ENCODE measurements around the gene KIF14. TPM values are rescaled to one million over a fixed set of nuclear protein-coding genes. Genes with fewer than 3 reads are reported as not detected.

Gene KIF14
- total and polyA plus RNA-seq, 2 experiments from 2014 or later, result 13.3 to 23.2 TPM

DNA sequence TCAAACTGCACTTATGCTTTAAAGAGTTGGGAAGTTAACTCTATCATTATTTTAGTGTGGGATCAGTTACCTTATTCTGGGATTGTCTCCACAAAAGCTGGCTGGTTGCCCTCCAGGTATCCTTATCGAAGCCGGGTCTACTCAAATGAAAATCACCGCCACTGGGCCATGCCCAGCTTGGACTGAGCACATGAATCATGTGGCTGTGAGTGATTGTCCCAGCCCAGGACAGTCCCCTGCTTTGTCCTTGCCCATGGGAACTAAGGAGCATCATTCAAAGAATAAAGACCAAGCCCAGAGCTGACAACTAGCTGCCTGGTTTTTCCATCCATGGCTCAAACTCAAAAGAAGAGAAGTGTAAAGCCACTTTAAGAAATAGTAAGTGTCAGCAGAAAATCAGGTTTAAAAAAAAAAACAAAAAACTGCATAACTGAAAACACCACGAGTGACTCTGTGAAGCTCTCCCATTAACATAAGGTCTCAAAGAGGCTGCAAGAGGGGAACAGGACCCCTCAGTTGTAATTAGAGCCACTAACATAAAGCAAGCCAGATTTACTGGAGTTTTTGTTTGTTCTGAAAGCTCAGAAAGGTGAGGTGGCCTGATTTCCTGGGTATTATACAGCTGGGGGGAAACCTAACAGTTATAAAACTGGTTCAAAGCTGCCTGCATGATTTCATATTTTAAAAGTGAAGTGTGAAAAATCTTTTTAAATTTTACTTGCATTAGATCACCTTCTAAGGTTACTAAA, 91.5 kb downstream of the KIF14 start (continued):
- TF ChIP-seq ETS1 (IDR thresholded peaks at IDR 0.05) (no peak), EZH2phosphoT487 (IDR thresholded peaks at IDR 0.05; ENCODE audit: unreplicated experiment) (no peak), STAT1 (IDR thresholded peaks at IDR 0.05; ENCODE audit: unreplicated experiment) (no peak), ZNF114 (CRISPR knock-in tag; IDR thresholded peaks at IDR 0.05) (no peak), POLR2AphosphoS5 (IDR thresholded peaks at IDR 0.05; ENCODE audit: low read depth) (no peak)
- TF ChIP-seq, protein P1, sequence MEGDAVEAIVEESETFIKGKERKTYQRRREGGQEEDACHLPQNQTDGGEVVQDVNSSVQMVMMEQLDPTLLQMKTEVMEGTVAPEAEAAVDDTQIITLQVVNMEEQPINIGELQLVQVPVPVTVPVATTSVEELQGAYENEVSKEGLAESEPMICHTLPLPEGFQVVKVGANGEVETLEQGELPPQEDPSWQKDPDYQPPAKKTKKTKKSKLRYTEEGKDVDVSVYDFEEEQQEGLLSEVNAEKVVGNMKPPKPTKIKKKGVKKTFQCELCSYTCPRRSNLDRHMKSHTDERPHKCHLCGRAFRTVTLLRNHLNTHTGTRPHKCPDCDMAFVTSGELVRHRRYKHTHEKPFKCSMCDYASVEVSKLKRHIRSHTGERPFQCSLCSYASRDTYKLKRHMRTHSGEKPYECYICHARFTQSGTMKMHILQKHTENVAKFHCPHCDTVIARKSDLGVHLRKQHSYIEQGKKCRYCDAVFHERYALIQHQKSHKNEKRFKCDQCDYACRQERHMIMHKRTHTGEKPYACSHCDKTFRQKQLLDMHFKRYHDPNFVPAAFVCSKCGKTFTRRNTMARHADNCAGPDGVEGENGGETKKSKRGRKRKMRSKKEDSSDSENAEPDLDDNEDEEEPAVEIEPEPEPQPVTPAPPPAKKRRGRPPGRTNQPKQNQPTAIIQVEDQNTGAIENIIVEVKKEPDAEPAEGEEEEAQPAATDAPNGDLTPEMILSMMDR (conservative IDR thresholded peaks at IDR 0.05; ENCODE audit: low read depth in 2 of 2), result no peak
- TF ChIP-seq, protein P2, sequence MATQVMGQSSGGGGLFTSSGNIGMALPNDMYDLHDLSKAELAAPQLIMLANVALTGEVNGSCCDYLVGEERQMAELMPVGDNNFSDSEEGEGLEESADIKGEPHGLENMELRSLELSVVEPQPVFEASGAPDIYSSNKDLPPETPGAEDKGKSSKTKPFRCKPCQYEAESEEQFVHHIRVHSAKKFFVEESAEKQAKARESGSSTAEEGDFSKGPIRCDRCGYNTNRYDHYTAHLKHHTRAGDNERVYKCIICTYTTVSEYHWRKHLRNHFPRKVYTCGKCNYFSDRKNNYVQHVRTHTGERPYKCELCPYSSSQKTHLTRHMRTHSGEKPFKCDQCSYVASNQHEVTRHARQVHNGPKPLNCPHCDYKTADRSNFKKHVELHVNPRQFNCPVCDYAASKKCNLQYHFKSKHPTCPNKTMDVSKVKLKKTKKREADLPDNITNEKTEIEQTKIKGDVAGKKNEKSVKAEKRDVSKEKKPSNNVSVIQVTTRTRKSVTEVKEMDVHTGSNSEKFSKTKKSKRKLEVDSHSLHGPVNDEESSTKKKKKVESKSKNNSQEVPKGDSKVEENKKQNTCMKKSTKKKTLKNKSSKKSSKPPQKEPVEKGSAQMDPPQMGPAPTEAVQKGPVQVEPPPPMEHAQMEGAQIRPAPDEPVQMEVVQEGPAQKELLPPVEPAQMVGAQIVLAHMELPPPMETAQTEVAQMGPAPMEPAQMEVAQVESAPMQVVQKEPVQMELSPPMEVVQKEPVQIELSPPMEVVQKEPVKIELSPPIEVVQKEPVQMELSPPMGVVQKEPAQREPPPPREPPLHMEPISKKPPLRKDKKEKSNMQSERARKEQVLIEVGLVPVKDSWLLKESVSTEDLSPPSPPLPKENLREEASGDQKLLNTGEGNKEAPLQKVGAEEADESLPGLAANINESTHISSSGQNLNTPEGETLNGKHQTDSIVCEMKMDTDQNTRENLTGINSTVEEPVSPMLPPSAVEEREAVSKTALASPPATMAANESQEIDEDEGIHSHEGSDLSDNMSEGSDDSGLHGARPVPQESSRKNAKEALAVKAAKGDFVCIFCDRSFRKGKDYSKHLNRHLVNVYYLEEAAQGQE (IDR thresholded peaks at IDR 0.05; ENCODE audit: unreplicated experiment), result no peak

GRCh38 chr1:200527670-200528069, 92.9 kb downstream of the KIF14 start:
- no peaks in the 10 kb centered on the region for H3K36me3 Mint-ChIP-seq (ENCODE audit: low read depth)
- Histone ChIP-seq H3K4me2 (no peak overlapping the region), H3K27me3 (ENCODE audit: insufficient read depth) (no peaks in the 10 kb centered on the region)
- TF ChIP-seq POLR2AphosphoS5 (IDR thresholded peaks at IDR 0.05; ENCODE audit: low read depth) (no peak), NANOG (IDR thresholded peaks at IDR 0.05; ENCODE audit: borderline replicate concordance) (no peak), ZNF331 (CRISPR knock-in tag; IDR thresholded peaks at IDR 0.05; ENCODE audit: low read depth) (no peak), CREB1 (CRISPR knock-in tag; IDR thresholded peaks at IDR 0.05; ENCODE audit: low read depth) (no peak), EZH2 (IDR thresholded peaks at IDR 0.05; ENCODE audit: low read depth, unreplicated experiment) (no peak), ETS1 (IDR thresholded peaks at IDR 0.05) (no peak), ZNF114 (CRISPR knock-in tag; IDR thresholded peaks at IDR 0.05) (no peak), JUNB (IDR thresholded peaks at IDR 0.05; ENCODE audit: unreplicated experiment) (no peak)
- TF ChIP-seq, protein P2 (IDR thresholded peaks at IDR 0.05; ENCODE audit: unreplicated experiment), result no peak
- TF ChIP-seq, protein P1 (conservative IDR thresholded peaks at IDR 0.05; ENCODE audit: low read depth in 2 of 2), result no peak

More at GRCh38 chr1:200527670-200528069, 92.9 kb downstream of the KIF14 start:
- Histone ChIP-seq H3K79me2 (replicated peaks; ENCODE audit: insufficient read depth) (no peaks in the 10 kb centered on the region), H3K4me3 (no peak overlapping the region), H3K9me2 (ENCODE audit: insufficient read depth) (no peaks in the 10 kb centered on the region), H3F3A (replicated peaks; ENCODE audit: low read depth) (no peaks in the 10 kb centered on the region), H3K4me1 (ENCODE audit: insufficient read depth) (peaks cover 4% of the 10 kb centered on the region), H3K27ac (ENCODE audit: low read depth) (no peak overlapping the region), H4K20me1 (replicated peaks; ENCODE audit: insufficient read depth) (no peaks in the 10 kb centered on the region), H2AFZ (no peak overlapping the region), H3K36me3 (ENCODE audit: insufficient read depth) (no peaks in the 10 kb centered on the region)
- H3K4me1 Mint-ChIP-seq, result peaks cover 26% of the 10 kb centered on the region
- H3K27ac Mint-ChIP-seq, result no peak overlapping the region
- no peak for DNase-seq (ENCODE audit: low spot score)
- ATAC-seq, result no peak
- no peak overlapping the region for H3K4me3 Mint-ChIP-seq
- peaks cover 7% of the 10 kb centered on the region for H3K27me3 Mint-ChIP-seq (ENCODE audit: insufficient read depth, low read depth, poor library complexity)
- no peaks in the 10 kb centered on the region for H3K9me3 Mint-ChIP-seq

Data from GM23338 (cell line).